ENCODE data around the gene TBC1D23.
A peak's percentile ranks its signal among the peaks of the same experiment; 100 is the strongest.

DNA sequence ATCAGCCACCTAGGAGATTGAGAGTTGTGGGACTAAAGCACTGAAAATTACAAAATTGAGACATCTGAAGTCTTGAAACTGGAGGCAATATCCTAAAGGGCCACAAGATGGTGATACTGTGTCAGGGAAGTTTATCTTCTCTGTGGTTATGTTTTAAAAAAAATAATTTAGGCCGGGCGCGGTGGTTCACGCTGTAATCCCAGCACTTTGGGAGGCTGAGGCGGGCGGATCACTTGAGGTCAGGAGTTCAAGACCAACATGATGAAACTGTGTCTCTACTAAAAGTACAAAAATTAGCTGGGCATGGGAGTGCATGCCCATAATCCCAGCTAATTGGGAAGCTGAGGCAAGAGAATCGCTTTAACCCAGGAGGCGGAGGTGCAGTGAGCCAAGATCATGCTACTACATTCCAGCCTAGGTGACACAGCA is 55.9 kb downstream of the TBC1D23 start:
- TF ChIP-seq, protein P1, sequence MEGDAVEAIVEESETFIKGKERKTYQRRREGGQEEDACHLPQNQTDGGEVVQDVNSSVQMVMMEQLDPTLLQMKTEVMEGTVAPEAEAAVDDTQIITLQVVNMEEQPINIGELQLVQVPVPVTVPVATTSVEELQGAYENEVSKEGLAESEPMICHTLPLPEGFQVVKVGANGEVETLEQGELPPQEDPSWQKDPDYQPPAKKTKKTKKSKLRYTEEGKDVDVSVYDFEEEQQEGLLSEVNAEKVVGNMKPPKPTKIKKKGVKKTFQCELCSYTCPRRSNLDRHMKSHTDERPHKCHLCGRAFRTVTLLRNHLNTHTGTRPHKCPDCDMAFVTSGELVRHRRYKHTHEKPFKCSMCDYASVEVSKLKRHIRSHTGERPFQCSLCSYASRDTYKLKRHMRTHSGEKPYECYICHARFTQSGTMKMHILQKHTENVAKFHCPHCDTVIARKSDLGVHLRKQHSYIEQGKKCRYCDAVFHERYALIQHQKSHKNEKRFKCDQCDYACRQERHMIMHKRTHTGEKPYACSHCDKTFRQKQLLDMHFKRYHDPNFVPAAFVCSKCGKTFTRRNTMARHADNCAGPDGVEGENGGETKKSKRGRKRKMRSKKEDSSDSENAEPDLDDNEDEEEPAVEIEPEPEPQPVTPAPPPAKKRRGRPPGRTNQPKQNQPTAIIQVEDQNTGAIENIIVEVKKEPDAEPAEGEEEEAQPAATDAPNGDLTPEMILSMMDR (conservative IDR thresholded peaks at IDR 0.05; ENCODE audit: low read depth in 2 of 2) = peak; percentile 66 to 79
- TF ChIP-seq, protein P2, sequence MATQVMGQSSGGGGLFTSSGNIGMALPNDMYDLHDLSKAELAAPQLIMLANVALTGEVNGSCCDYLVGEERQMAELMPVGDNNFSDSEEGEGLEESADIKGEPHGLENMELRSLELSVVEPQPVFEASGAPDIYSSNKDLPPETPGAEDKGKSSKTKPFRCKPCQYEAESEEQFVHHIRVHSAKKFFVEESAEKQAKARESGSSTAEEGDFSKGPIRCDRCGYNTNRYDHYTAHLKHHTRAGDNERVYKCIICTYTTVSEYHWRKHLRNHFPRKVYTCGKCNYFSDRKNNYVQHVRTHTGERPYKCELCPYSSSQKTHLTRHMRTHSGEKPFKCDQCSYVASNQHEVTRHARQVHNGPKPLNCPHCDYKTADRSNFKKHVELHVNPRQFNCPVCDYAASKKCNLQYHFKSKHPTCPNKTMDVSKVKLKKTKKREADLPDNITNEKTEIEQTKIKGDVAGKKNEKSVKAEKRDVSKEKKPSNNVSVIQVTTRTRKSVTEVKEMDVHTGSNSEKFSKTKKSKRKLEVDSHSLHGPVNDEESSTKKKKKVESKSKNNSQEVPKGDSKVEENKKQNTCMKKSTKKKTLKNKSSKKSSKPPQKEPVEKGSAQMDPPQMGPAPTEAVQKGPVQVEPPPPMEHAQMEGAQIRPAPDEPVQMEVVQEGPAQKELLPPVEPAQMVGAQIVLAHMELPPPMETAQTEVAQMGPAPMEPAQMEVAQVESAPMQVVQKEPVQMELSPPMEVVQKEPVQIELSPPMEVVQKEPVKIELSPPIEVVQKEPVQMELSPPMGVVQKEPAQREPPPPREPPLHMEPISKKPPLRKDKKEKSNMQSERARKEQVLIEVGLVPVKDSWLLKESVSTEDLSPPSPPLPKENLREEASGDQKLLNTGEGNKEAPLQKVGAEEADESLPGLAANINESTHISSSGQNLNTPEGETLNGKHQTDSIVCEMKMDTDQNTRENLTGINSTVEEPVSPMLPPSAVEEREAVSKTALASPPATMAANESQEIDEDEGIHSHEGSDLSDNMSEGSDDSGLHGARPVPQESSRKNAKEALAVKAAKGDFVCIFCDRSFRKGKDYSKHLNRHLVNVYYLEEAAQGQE (IDR thresholded peaks at IDR 0.05; ENCODE audit: unreplicated experiment) = no peak
- TF ChIP-seq POLR2AphosphoS5 (IDR thresholded peaks at IDR 0.05; ENCODE audit: low read depth) (no peak), EZH2phosphoT487 (IDR thresholded peaks at IDR 0.05; ENCODE audit: unreplicated experiment) (no peak)

All from GM23338 (cell line).